DMS53 (cell line): Measurements from ENCODE around the gene DLX2.
"Not testable (repeated sequence)": the region's sequence is repeated elsewhere in the genome, so short reads cannot be mapped to it uniquely, and the experiment has no call there.

Experiments
- DNase-seq: peaks from one replicate; lab custom pipeline; 2025; lab: John Stamatoyannopoulos, UW

Gene DLX2

DNA sequence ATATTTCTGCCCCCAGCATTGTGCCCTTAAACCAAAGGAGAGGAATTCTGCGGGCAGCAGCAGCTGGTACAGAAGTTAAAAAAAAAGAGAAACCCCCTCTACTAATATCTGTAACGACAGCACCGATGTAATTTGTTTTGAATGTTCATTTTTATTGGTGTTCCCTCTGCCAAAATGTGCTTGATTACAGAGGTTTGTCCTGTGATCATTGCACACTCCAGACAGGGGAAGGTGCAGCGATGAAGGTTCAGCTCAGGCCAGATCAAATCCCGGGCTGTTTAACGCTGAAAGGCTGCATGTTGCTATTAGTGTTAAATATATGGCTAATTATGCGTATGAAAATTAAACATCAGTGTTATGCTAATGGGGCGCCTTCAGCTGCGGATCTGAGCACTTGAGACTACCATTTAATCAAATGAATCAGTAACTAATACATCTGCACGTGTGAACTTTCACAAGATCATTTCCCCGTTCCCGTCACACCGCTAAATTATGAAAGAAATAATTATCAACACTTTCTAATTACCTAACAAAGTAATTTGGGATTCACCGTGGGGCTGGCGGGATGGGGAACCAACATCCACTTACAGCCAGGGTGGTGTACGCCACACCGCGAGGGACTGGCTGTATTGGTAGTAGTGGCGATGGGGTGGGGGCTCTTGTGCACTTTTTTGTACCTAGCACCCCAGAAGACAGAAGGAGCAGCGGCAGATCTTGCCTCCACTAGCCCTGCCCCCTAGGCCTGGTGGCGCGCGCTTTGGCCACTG, 18.9 kb downstream of the DLX2 start:
- DNase-seq = no peak

DNA sequence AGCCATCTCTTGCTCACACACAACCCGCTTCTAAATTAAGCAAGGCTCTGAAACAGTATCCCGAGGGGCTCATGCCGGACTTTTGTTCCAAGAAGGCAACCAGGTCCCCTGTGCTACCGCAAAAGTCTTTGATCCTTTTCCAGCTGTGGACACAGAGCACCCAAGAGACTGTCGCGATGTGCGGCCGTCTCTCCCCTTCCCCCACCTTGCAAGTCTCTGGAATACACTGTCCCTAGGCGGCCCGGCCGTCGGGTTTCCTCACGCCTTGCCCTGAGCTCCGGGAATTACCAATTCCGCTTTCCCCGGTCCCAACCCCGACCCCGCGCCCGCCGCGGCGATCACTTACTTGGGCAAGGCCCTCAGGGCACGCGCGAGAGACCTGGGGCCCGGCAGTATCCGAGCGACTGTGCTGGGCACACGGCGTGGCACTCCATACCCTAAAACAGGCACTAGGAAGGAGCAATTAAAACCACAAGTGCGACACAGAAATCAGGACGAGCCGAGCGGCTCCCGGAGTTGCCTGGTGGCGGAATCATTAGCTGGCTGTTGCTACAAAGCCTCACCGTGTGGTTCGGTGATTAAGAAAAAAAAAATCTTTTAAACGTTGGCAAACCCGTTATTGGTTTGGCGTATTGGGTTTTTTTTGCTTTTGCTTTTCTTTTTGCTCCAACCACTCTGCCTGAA, 19.6 kb downstream of the DLX2 start:
- DNase-seq = peak; percentile 56

- DNase-seq = no peak
These were observed 20.4 kb downstream of the DLX2 start for GRCh38 chr2:172082105-172082943.

- DNase-seq = no peak
These were observed 21.3 kb downstream of the DLX2 start for GRCh38 chr2:172081221-172082022.

- DNase-seq = no peak
These were observed 22.0 kb downstream of the DLX2 start for GRCh38 chr2:172080641-172081220.

GRCh38 chr2:172079838-172080640, 22.7 kb downstream of the DLX2 start:
- no peak for DNase-seq

- no peak for DNase-seq
These were observed 23.3 kb downstream of the DLX2 start for GRCh38 chr2:172079416-172079815.

- DNase-seq = no peak
These were observed 28.4 kb downstream of the DLX2 start for GRCh38 chr2:172074254-172074653.

DNA sequence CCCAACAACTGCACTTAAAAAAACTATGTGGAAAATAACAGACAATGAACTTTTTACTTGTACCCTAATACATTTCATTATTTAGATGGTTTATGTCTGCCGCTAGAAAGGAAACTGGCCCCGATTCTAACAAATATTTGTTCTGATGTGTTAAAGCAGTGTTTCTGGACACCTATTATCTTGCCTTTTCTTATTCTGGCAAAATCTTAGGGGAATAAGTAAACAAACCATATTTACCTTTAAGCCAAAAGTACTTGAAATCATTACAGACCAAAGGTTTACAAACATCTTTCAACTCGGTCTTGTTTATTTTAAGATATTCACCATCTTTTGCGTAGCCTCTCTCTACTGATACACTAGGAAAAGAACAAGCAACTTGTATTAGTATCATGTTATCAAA, 29.2 kb downstream of the DLX2 start:
- DNase-seq = no peak

DNA sequence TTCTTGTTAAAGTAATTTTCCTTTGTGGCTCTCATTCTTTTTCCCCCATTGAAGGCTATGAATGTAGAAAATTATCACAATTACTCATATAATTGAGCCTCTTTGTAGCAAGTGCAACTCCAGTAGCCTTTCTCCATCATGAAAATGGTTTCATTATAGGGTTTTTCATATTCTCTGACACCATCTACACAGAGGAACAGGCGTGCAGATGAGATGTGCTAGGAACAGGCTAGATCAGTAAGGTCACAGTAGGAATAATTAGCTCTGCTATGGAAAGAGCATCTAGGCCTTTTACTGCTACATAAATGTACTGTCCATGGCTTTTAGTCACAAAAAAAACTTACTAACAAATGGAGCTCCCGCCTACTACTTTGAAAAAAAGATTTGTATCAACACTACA, 30.0 kb downstream of the DLX2 start:
- DNase-seq = no peak

- DNase-seq = no peak
These were observed 30.4 kb downstream of the DLX2 start for GRCh38 chr2:172072303-172072702.

DNA sequence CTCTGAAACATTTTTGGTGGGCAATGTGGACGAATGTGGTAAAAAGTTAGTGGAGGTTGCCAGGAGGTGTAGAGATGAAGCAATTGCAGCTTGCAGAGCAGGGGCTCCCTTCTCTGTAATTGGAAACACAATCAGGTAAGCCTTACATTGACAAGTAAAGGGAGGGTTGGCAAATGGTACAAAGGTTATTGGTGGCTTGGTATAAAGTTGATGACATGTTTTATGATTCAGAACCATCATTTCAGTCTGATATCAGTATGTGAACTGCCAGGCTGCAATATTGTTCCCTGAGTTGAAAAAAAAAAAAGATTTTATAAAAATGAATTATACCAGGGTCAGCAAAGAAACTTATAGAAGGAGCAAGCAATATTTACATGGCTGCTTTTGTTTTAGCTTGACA, 31.8 kb downstream of the DLX2 start:
- DNase-seq = no peak

DNA sequence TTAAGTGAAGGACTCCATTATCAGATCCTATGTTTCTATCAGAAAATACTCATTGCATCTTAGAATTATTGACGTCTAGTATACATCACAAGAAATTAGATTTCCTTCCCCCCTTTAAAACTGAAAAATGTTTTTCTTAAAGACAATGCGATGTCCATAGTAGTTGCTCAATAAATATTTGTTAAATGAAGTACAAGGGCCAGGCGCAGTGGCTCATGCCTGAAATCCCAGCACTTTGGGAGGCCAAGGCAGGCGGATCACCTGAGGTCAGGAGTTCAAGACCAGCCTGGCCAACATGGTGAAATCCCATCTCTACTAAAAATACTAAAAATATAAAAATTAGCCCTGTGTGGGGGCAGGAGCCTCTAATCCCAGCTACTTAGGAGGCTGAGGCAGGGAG, 34.8 kb downstream of the DLX2 start:
- DNase-seq = not testable (repeated sequence)

- no peak for DNase-seq
These were observed 36.3 kb downstream of the DLX2 start for GRCh38 chr2:172066394-172066886.

- no peak for DNase-seq
These were observed 37.6 kb downstream of the DLX2 start for GRCh38 chr2:172065111-172065510.

DNA sequence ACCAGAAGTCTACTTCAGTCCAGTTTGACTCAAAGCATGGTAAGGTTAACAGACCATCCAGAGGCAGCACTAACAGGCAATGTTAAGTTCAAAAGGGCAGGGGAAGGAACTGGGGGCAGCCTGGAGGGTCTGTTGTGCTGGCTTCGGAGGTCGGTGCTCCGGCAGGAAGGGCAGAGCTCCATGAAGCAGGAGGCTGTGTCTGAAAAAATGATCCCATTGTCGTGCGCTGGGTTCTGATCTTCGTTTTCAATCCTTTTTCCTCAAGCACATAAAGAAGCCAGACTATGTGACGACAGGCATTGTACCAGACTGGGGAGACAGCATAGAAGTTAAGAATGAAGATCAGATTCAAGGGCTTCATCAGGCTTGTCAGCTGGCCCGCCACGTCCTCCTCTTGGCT, 39.3 kb downstream of the DLX2 start:
- DNase-seq = no peak

GRCh38 chr2:172062402-172063004, 40.2 kb downstream of the DLX2 start:
- no peak for DNase-seq

- DNase-seq = not testable (repeated sequence)
These were observed 42.6 kb downstream of the DLX2 start for GRCh38 chr2:172060118-172060517.

DNA sequence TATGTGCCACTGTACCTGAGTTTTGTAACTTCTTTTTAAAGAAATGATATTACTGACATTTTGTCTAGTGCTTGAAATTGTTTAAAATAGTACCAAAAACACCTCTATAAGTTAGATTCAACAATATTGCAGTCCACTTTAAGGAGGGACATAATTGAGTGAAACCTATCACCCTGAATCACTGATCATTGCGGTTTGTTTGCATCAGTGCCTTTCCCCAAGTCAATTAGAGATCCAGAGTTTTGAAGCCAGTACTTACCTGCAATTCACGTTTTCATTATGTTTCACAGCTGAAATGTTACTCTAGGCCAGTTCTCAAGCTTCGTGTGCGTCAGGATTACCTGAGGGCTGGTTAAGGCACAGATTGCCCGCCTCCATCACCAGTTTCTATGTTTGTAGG, 44.0 kb downstream of the DLX2 start:
- DNase-seq = no peak

DNA sequence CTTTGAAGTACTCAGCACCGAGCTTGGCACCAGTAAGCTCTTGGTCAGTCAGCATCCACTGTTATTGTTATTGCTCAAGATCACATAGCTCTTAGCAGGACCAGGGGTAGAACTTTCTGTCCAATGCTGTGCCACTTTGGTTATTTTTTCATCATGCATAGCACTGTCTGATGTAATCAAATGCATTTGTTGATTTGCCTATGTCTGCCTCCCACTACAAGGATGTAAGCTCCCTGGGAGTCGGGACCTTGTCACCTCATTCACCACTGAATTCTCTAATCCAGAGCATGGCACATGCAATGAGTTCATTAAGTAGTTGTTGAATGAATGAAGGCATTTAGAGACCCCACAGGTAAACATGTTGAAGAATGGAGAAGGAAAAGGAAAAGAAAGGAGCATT, 46.4 kb downstream of the DLX2 start:
- no peak for DNase-seq
